GM12878 (cell line): ENCODE measurements around the gene RPL19. TPM values are rescaled to one million over a fixed set of nuclear protein-coding genes. Genes with fewer than 3 reads are reported as not detected.

ENCODE experiments used
- ATAC-seq: fragments of 200-7000 bp; cut with Tn5 transposase; 3 replicates; pipeline ENCODE4 v1.9.1; 2020; ENCODE audit warnings: mild to moderate bottlenecking, moderate library complexity
- BruUV-seq: library from RNA; stranded (reverse); fragments of 400-500 nt; replicated peaks from 2 replicates; lab custom pipeline; 2021; lab: Mats Ljungman, UMichigan
- CTCF ChIA-PET: fragments of 300-600 bp; sonication (Branson Sonifier 250); formaldehyde crosslinking; extraction: SDS; loops from one replicate; lab custom pipeline; 2021; ENCODE audit warnings: inconsistent platforms; lab: Yijun Ruan, JAX
- POLR2A ChIA-PET: fragments of 350-600 bp; formaldehyde crosslinking; extraction: SDS; loops from one replicate; lab custom pipeline; 2021; ENCODE audit warnings: inconsistent platforms; lab: Charles Lee
- RAD21 ChIA-PET: fragments of 300-600 bp; sonication (Branson Sonifier 250); formaldehyde crosslinking; loops from one replicate; lab custom pipeline; 2023; ENCODE audit warnings: antibody characterized with exemption; ENCODE audit not compliant: unreplicated experiment; lab: Charles Lee
- SMC1A ChIA-PET: fragments of 300-600 bp; sonication (Branson Sonifier 250); formaldehyde crosslinking; loops from one replicate; lab custom pipeline; 2023; ENCODE audit not compliant: unreplicated experiment, uncharacterized antibody; lab: Charles Lee
- DNase-seq: peaks from one replicate; pipeline ENCODE4 v3.0.0-alpha.2; 2011; ENCODE audit warnings: low read depth, low spot score
- FAIRE-seq: peaks from 3 replicates; lab custom pipeline; 2011; peaks lifted over from hg19 to GRCh38; lab: Jason Lieb, UNC
- H2AFZ ChIP-seq: 2 replicates; pipeline ENCODE4 v1.6.0; 2011; ENCODE audit warnings: low read depth, low read length, control low read depth; ENCODE audit not compliant: control insufficient read depth
- H3K27ac ChIP-seq: 2 replicates; pipeline ENCODE4 v1.5.1; 2011; ENCODE audit warnings: control low read depth; ENCODE audit not compliant: control insufficient read depth, insufficient read depth
- H3K27me3 ChIP-seq, 2 experiments: replicated peaks in 1 of 2; 2 replicates each; pipeline versions ENCODE4 v1.6.0 to v1.6.1; 2011; ENCODE audit warnings: low read length in 1 of 2; ENCODE audit not compliant: control insufficient read depth in 2 of 2, insufficient read depth in 2 of 2
- H3K36me3 ChIP-seq, 2 experiments: 2 replicates each; pipeline ENCODE4 v1.5.1; 2011; ENCODE audit warnings: low read length in 1 of 2; ENCODE audit not compliant: control insufficient read depth in 2 of 2, insufficient read depth in 2 of 2
- H3K4me1 ChIP-seq: 2 replicates; pipeline ENCODE4 v1.6.1; 2011; ENCODE audit warnings: mild to moderate bottlenecking, low read length, moderate library complexity, mixed read lengths; ENCODE audit not compliant: control insufficient read depth, insufficient read depth
- H3K4me2 ChIP-seq: 2 replicates; pipeline ENCODE4 v1.6.0; 2011; ENCODE audit warnings: control low read depth; ENCODE audit not compliant: control insufficient read depth, insufficient read depth
- H3K4me3 ChIP-seq: fragments of 200-600 bp; sonication (generic); 2 replicates; pipeline ENCODE4 v1.5.1; 2016
- H3K79me2 ChIP-seq: 2 replicates; pipeline ENCODE4 v1.6.0; 2011; ENCODE audit warnings: low read length; ENCODE audit not compliant: control insufficient read depth, insufficient read depth
- H3K9ac ChIP-seq: 2 replicates; pipeline ENCODE4 v1.8.0; 2011; ENCODE audit warnings: low read length, control low read depth, mixed read lengths; ENCODE audit not compliant: control insufficient read depth, insufficient read depth
- H3K9me3 ChIP-seq: replicated peaks from 3 replicates; pipeline ENCODE4 v1.5.1; 2011; ENCODE audit warnings: mild to moderate bottlenecking, low read length; ENCODE audit not compliant: control insufficient read depth, insufficient read depth
- H4K20me1 ChIP-seq: 2 replicates; pipeline ENCODE4 v1.6.0; 2011; ENCODE audit not compliant: control insufficient read depth, insufficient read depth
- BCL11A ChIP-seq: IDR thresholded peaks from 2 replicates; pipeline ENCODE4 v1.6.1; 2011; ENCODE audit warnings: low read depth, low read length
- DPF2 ChIP-seq: fragments of 450-650 bp; IDR thresholded peaks from 2 replicates; pipeline ENCODE4 v1.6.1; 2017; ENCODE audit warnings: mild to moderate bottlenecking
- ETV6 ChIP-seq, 2 experiments: fragments of 450-650 bp in 1 of 2; IDR thresholded peaks in 1 of 2; conservative IDR thresholded peaks in 1 of 2; 2 replicates each; pipeline ENCODE4 v1.6.1; 2014; ENCODE audit warnings: antibody characterized with exemption in 1 of 2, borderline replicate concordance in 1 of 2, low read depth in 1 of 2, mild to moderate bottlenecking in 1 of 2, moderate library complexity in 1 of 2
- IKZF1 ChIP-seq: fragments of 450-650 bp; conservative IDR thresholded peaks from 2 replicates; pipeline ENCODE4 v1.6.1; 2017; ENCODE audit warnings: antibody characterized with exemption, mild to moderate bottlenecking
- IRF4 ChIP-seq: IDR thresholded peaks from 2 replicates; pipeline ENCODE4 v1.6.1; 2011; ENCODE audit warnings: low read depth, low read length
- JUND ChIP-seq: IDR thresholded peaks from 2 replicates; pipeline ENCODE4 v1.6.1; 2012; ENCODE audit warnings: low read depth, mild to moderate bottlenecking, low read length, improper control_type of control experiment, moderate library complexity
- NKRF ChIP-seq: fragments of 450-650 bp; conservative IDR thresholded peaks from 2 replicates; pipeline ENCODE4 v1.6.1; 2017; ENCODE audit warnings: mild to moderate bottlenecking, moderate library complexity
- POLR2AphosphoS2 ChIP-seq: IDR thresholded peaks from 2 replicates; pipeline ENCODE4 v1.6.1; 2011; ENCODE audit warnings: low read depth, mild to moderate bottlenecking, low read length, improper control_type of control experiment, moderate library complexity
- RB1 ChIP-seq: fragments of 450-650 bp; formaldehyde crosslinking; IDR thresholded peaks from 2 replicates; pipeline ENCODE4 v1.6.1; 2017; ENCODE audit warnings: mild to moderate bottlenecking, borderline replicate concordance
- REST ChIP-seq: IDR thresholded peaks from 2 replicates; pipeline ENCODE4 v1.6.1; 2012; ENCODE audit warnings: mild to moderate bottlenecking, low read depth, low read length
- SIN3A ChIP-seq: IDR thresholded peaks from 2 replicates; pipeline ENCODE4 v1.6.1; 2012; ENCODE audit warnings: low read depth, low read length, improper control_type of control experiment
- TAF1 ChIP-seq: IDR thresholded peaks from 2 replicates; pipeline ENCODE4 v1.6.1; 2011; ENCODE audit warnings: mild to moderate bottlenecking, low read depth, low read length, borderline replicate concordance
- TCF12 ChIP-seq: IDR thresholded peaks from 2 replicates; pipeline ENCODE4 v1.6.1; 2011; ENCODE audit warnings: low read depth, mild to moderate bottlenecking, low read length
- ZBTB33 ChIP-seq: fragments of 450-650 bp; IDR thresholded peaks from 2 replicates; pipeline ENCODE4 v1.6.1; 2017; ENCODE audit warnings: mild to moderate bottlenecking
- ZNF384 ChIP-seq: IDR thresholded peaks from 2 replicates; pipeline ENCODE4 v1.6.1; 2012; ENCODE audit warnings: low read depth, mild to moderate bottlenecking, low read length, improper control_type of control experiment, borderline replicate concordance
- WGBS: methylation state at CpG from one replicate; pipeline ENCODE4 v1.1.6; 2016; ENCODE audit warnings: low lambda C conversion rate; ENCODE audit not compliant: insufficient replicate concordance, insufficient coverage; ENCODE audit errors: missing lambda C conversion rate; 5-methylcytosine and 5-hydroxymethylcytosine counted together
- in situ Hi-C: fragments of 300-500 bp; cut with MboI; formaldehyde crosslinking; loops from 9 replicates; pipeline ENCODE4 v1.14.3; 2018; ENCODE audit warnings: mixed read lengths
- intact Hi-C: fragments of 100-400 bp; cut with micrococcal nuclease; formaldehyde crosslinking; loops from one replicate; pipeline ENCODE4 v1.14.2; 2022; ENCODE audit not compliant: unreplicated experiment
- polyA plus RNA-seq, 11 experiments: library from polyadenylated mRNA; depleted of rRNA in 4 of 11; unstranded in 6 of 11; stranded (reverse) in 5 of 11; fragments of >200 nt; fragmentation: Nextera tagmentation in 4 of 11; fragmentation: Illumina TruSeq in 1 of 11; extraction: Ambion mirVana in 4 of 11; extraction: Trizol in 1 of 11; gene quantifications; 1 replicate in 1 of 11; 2 replicates in 10 of 11; pipeline versions ENCODE4 v1.2.1 to v1.2.3, GENCODE V29; 2011 to 2016; ENCODE audit warnings: inconsistent platforms in 2 of 11, missing spikeins in 2 of 11, low read depth in 1 of 11
- total RNA-seq, 4 experiments: library from RNA; depleted of rRNA in 3 of 4; stranded (reverse); fragments of >200 nt in 3 of 4; fragmentation: Illumina TruSeq in 1 of 4; extraction: Trizol in 1 of 4; gene quantifications; 2 replicates each; pipeline versions ENCODE4 v1.2.1 to v1.2.3, GENCODE V29; 2013 to 2021
- TF ChIP-seq, protein P1 (sequence below): IDR thresholded peaks from 2 replicates; pipeline ENCODE4 v1.6.1; 2012; ENCODE audit warnings: low read depth, low read length, improper control_type of control experiment

The RPL19 gene
- total and polyA plus RNA-seq, 10 of the 15 experiments (the other 5 are each of a cell fraction or from before 2014, with no cell fraction given): 1,862 to 5,536 (median 3,836) TPM

DNA sequence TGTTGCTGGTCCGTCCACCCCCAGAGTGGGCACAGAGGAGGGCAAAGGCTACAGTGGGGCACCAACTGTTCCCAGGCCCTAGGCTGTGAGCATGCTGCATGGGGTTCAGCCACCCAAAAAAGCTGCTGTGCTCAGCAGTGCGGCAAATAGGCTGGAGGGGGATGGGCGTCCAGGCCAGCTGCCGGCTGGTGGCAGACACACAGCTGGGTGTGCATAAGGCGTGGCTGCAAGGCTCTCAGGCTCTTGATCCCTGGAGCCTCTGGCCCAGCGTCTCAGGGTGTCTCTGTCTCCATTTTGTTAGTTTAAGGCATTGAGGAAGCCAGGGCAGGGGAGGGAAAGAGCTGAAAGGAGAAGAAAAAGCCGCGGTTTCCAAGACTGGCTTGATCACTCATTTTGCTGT, 8.8 kb downstream of the RPL19 start:
- FAIRE-seq (peak; percentile 96), ATAC-seq (peak; percentile 79), DNase-seq (no peak)
- POLR2A ChIA-PET: interaction anchor here (0.5 to 2.7 kb wide), 5 partner anchors 9 to 1759 kb away, joined by 3 to 11 read pairs (median 4); partner anchors contain the start of gene RPL19
- Histone ChIP-seq H3K36me3 (peaks cover 8% of the 10 kb centered on the region in 2 experiments; a peak in 3 of 4 replicates), H3K4me3 (no peak overlapping the region), H2AFZ (peak overlapping the region; percentile 76), H4K20me1 (peaks cover 1% of the 10 kb centered on the region; the same call in 1 of the 2 replicates), H3K4me1 (peaks cover 27% of the 10 kb centered on the region), H3K27me3 (peaks cover 2 to 3% of the 10 kb centered on the region in 2 experiments; a peak in 1 of 4 replicates), H3K9me3 (no peaks in the 10 kb centered on the region), H3K4me2 (peak overlapping the region; percentile 85), H3K79me2 (no peaks in the 10 kb centered on the region), H3K9ac (no peak overlapping the region), H3K27ac (peak overlapping the region; percentile 9; the same call in 1 of the 2 replicates)
- in situ Hi-C loops (loop anchor here (5.0 kb wide), 1 partner anchor 33 kb away; no protein-coding TSS in a partner anchor), intact Hi-C loops (no loop called here)
- CTCF ChIA-PET: interaction anchor here (0.6 to 10.9 kb wide), 8 partner anchors 9 to 339 kb away, joined by 3 to 658 read pairs (median 8); partner anchors contain the start of gene RPL19
- no TSS peak for BruUV-seq
- 1% methylated on average over 8 of the region's 8 CpGs for WGBS
- SMC1A ChIA-PET: interaction anchor here (0.6 to 5.0 kb wide), 9 partner anchors 10 to 226 kb away, joined by 3 to 76 read pairs (median 5); partner anchors contain the start of genes CACNB1 and RPL19
- RAD21 ChIA-PET: interaction anchor here (0.7 to 6.1 kb wide), 8 partner anchors 9 to 339 kb away, joined by 3 to 160 read pairs (median 8); partner anchors contain the start of gene RPL19
- no peak for TF ChIP-seq BCL11A
- TF ChIP-seq ZBTB33: no peak
- no peak for TF ChIP-seq ZNF384
- no peak for TF ChIP-seq RB1
- no peak for TF ChIP-seq TAF1
- no peak for TF ChIP-seq IRF4
- no peak for TF ChIP-seq ETV6 (conservative IDR thresholded peaks at IDR 0.05 in 1 of 2, IDR thresholded peaks at IDR 0.05 in 1 of 2; ENCODE audit: borderline replicate concordance in 1 of 2, low read depth in 1 of 2)
- TF ChIP-seq POLR2AphosphoS2: no peak
- TF ChIP-seq DPF2: 0 out of 2 replicates have a peak, but pooled peaks have one; percentile 11
- no peak for TF ChIP-seq REST
- TF ChIP-seq JUND: no peak
- peak; percentile 99 for TF ChIP-seq TCF12
- 0 out of 2 replicates have a peak, but pooled peaks have one; percentile 28 for TF ChIP-seq NKRF
- peak; percentile 17; the same call in 1 of the 2 replicates for TF ChIP-seq IKZF1
- TF ChIP-seq, protein P1, sequence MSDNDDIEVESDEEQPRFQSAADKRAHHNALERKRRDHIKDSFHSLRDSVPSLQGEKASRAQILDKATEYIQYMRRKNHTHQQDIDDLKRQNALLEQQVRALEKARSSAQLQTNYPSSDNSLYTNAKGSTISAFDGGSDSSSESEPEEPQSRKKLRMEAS: peak; percentile 28; the same call in 1 of the 2 replicates
- TF ChIP-seq SIN3A: peak; percentile 68
